Heart right ventricle (tissue), 16 donors: ENCODE data around the gene PIERCE2. TPM values are rescaled to one million over a fixed set of nuclear protein-coding genes. Genes with fewer than 3 reads are reported as not detected.

Experiments used
- ATAC-seq, 8 donors: fragments of 200-7000 bp; cut with Tn5 transposase; one replicate each; pipeline ENCODE4 v1.9.1; 2020; ENCODE audit warnings: mild to moderate bottlenecking in 8 of 8, moderate library complexity in 8 of 8, moderate number of reproducible peaks in 1 of 8
- DNase-seq, 2 donors: peaks; one replicate each; pipeline ENCODE4 v3.0.0-alpha.2; 2020
- H3K27ac ChIP-seq, 10 donors: fragments of 200-600 bp; sonication (generic) in 2 of 10; one replicate each; pipeline versions ENCODE4 v1.5.0 to v1.8.0; 2020 to 2022; ENCODE audit warnings: mild to moderate bottlenecking in 3 of 10
- H3K27me3 ChIP-seq, 7 donors: fragments of 200-600 bp; one replicate each; pipeline ENCODE4 v1.8.0; 2021 to 2022; ENCODE audit warnings: mild to moderate bottlenecking in 2 of 7
- H3K36me3 ChIP-seq, 9 donors: fragments of 200-600 bp; sonication (generic) in 1 of 9; one replicate each; pipeline versions ENCODE4 v1.5.0 to v1.8.0; 2020 to 2022; ENCODE audit warnings: mild to moderate bottlenecking in 2 of 9
- H3K4me1 ChIP-seq, 9 donors: fragments of 200-600 bp; sonication (generic) in 1 of 9; one replicate each; pipeline versions ENCODE4 v1.5.0 to v1.8.0; 2020 to 2022; ENCODE audit warnings: mild to moderate bottlenecking in 4 of 9
- H3K4me3 ChIP-seq, 10 donors: fragments of 200-600 bp; sonication (generic) in 2 of 10; one replicate each; pipeline versions ENCODE4 v1.5.0 to v1.8.0; 2020 to 2022; ENCODE audit warnings: mild to moderate bottlenecking in 7 of 10, moderate library complexity in 2 of 10
- H3K9me3 ChIP-seq, 11 donors: fragments of 200-600 bp in 10 of 11; sonication (generic) in 2 of 11; one replicate each; pipeline versions ENCODE4 v1.5.0 to v1.8.0; 2013 to 2022; ENCODE audit warnings: mild to moderate bottlenecking in 2 of 11, control low read depth in 1 of 11, moderate library complexity in 1 of 11
- CTCF ChIP-seq, 9 donors: fragments of 200-600 bp; sonication (generic) in 2 of 9; IDR thresholded peaks; one replicate each; pipeline versions ENCODE4 v1.5.0 to v1.8.0; 2021 to 2022; ENCODE audit warnings: antibody characterized with exemption in 9 of 9, mild to moderate bottlenecking in 5 of 9, moderate library complexity in 1 of 9
- WGBS, 2 donors: extraction: QIAGEN DNeasy Blood & Tissue Kit; methylation state at CpG; one replicate each; pipeline ENCODE4 v1.1.7; 2013; ENCODE audit warnings: inconsistent platforms in 1 of 2; 5-methylcytosine and 5-hydroxymethylcytosine counted together
- intact Hi-C, 10 donors: fragments of 100-400 bp; cut with DNase I; formaldehyde crosslinking; loops; one replicate each; pipeline versions ENCODE4 v1.11.1 to v1.14.2; 2022
- polyA plus RNA-seq, 2 donors: library from polyadenylated mRNA; stranded (reverse); fragments of 200-250 nt; gene quantifications; one replicate each; pipeline ENCODE4 v1.2.3, GENCODE V29; 2013
- total RNA-seq, 10 donors: library from RNA; stranded (reverse); fragmentation: NEBNext Ultra II Directional in 3 of 10; extraction: Animal tissue kit (Norgen Biotek cat#: 25700) in 3 of 10; gene quantifications; one replicate each; pipeline versions ENCODE4 v1.2.1 to v1.2.4, GENCODE V29; 2021 to 2023
- donor health status: Arrhythmogenic right ventricular cardiomyopathy.
- donor health status: ischemic (EF 13 %, LVEDD 7.1; RV severe dilation, severe dysfunction).
- donor health status: healthy with polysubstance abuse.
- donor health status: DM: no; HTN: yes; CAD: no.
- donor health status: DM: no; HTN: no; CAD: no.
- donor health status: ischemic (EF 25% LVEDD 6.9; RV normal size, moderate dysfunction).
- donor health status: ischemic (EF 25% LVEDD 5.7; RV mildly dilated, moderate dysfunction).
- donor health status: healthy.
- donor health status: DM: yes; HTN: yes; CAD: no.
- donor health status: Ischemic cardiomyopathy.
- donor health status: ischemic (EF 35%, LVEDD 5.7; RV mildly dilated, moderate dysfunction).
- donor health status: nonischemic (EF 11% LVEDD 7.7; RV severe dilation, severe dysfunction).
- donor health status: DM: yes; HTN: yes; CAD: no.
- donor health status: PGD.
- donor health status: ischemic (EF 29% LVEDD 5.4; RV normal size, mild dysfunction).
- donor health status: nonischemic (EF 23%, LVEDD 6.1; RV moderate dilation, normal function).

PIERCE2 gene
- total and polyA plus RNA-seq, 12 donors, result 3.0 to 11.6 (median 5.6) TPM

GRCh38 chr15:55366981-55367380, 41.3 kb upstream of the PIERCE2 start:
- DNase-seq, result no peak
- 87 to 90% methylated on average over 1 of the region's 1 CpG for WGBS, 2 donors
- Histone ChIP-seq H3K4me3 (no peak overlapping the region), H3K9me3 (no peaks in the 10 kb centered on the region), H3K27me3 (no peaks in the 10 kb centered on the region), H3K4me1 (peaks cover 0 to 4% (median 0%) of the 10 kb centered on the region in 9 donors), H3K27ac (no peak overlapping the region), H3K36me3 (peaks cover 0 to 88% (median 9%) of the 10 kb centered on the region in 9 donors)
- no peak for TF ChIP-seq CTCF (IDR thresholded peaks at IDR 0.05)
- ATAC-seq, result no peak
- intact Hi-C loops, result no loop called here

GRCh38 chr15:55372701-55373440, 35.4 kb upstream of the PIERCE2 start:
- Histone ChIP-seq H3K27me3 (no peaks in the 10 kb centered on the region), H3K9me3 (no peaks in the 10 kb centered on the region), H3K4me1 (peaks cover 0 to 24% (median 7%) of the 10 kb centered on the region in 9 donors), H3K36me3 (peaks cover 0 to 97% (median 28%) of the 10 kb centered on the region in 9 donors), H3K4me3 (peak overlapping the region in 2 of 10 donors; percentile 1 to 5), H3K27ac (peak overlapping the region in 9 of 10 donors; percentile 26 to 69 (median 56))
- DNase-seq, result no peak
- ATAC-seq, result peak in 2 of 8 donors; percentile 53 to 64
- no peak for TF ChIP-seq CTCF (IDR thresholded peaks at IDR 0.05)
- intact Hi-C loops, result loop anchor here in 1 of 10 donors (5.0 kb wide), 1 partner anchor 34 kb away; the partner anchor contains the start of genes CCPG1 and PIERCE2
- 31 to 37% methylated on average over 3 of the region's 3 CpGs for WGBS, 2 donors

DNA sequence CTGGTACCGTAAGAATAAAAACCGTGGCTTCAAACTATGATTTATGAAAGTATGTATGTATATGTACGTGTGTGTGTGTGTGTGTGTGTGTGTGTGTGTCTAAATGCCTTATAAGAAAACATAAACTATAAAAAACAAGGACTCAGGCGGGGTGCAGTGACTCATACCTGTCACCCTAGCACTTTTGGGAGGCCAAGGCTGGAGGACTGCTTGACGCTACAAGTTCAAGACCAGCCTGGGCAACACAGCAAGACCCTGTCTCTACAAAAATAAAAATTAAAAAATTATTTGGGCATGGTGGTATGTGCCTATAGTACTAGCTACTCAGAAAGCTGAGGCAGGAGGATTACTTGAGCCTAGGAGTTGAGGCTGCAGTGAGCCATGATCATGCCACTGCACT, 29.2 kb upstream of the PIERCE2 start:
- ATAC-seq (no peak), DNase-seq (no peak)
- Histone ChIP-seq H3K27me3 (no peaks in the 10 kb centered on the region), H3K9me3 (no peaks in the 10 kb centered on the region), H3K36me3 (peaks cover 0 to 99% (median 38%) of the 10 kb centered on the region in 9 donors), H3K4me3 (no peak overlapping the region), H3K4me1 (peaks cover 0 to under 1% (median 0%) of the 10 kb centered on the region in 9 donors), H3K27ac (no peak overlapping the region)
- no peak for TF ChIP-seq CTCF (IDR thresholded peaks at IDR 0.05)
- intact Hi-C loops, result no loop called here
- WGBS, 2 donors, result 88 to 90% methylated on average over 5 of the region's 5 CpGs

- H3K4me1 ChIP-seq, result no peaks in the 10 kb centered on the region
- H3K36me3 ChIP-seq, result peaks cover 0 to 97% (median 24%) of the 10 kb centered on the region in 9 donors
- no peaks in the 10 kb centered on the region for H3K27me3 ChIP-seq
- ATAC-seq (no peak), DNase-seq (no peak)
- no peak overlapping the region for H3K27ac ChIP-seq
- no peak overlapping the region for H3K4me3 ChIP-seq
- no peak for TF ChIP-seq CTCF (IDR thresholded peaks at IDR 0.05)
- intact Hi-C loops, result no loop called here
- no peaks in the 10 kb centered on the region for H3K9me3 ChIP-seq
Measured at GRCh38 chr15:55381595-55381994, 26.7 kb upstream of the PIERCE2 start.
